Stimulated activated CD4-positive, alpha-beta T cell treated with anti-CD3 and anti-CD28 coated beads, Interleukin-1b, Interleukin-23, amount 100 ng/mL, for 1 hour (primary cell): ENCODE results near the gene ERICH4.
"Not testable (repeated sequence)": the region's sequence is repeated elsewhere in the genome, so short reads cannot be mapped to it uniquely, and the experiment has no call there.

Source experiments
- DNase-seq, 2 donors: peaks; one replicate each; pipeline ENCODE4 v3.0.0-alpha.2; 2020; ENCODE audit warnings: low read depth in 2 of 2

The ERICH4 gene

GRCh38 chr19:41435376-41435775 is 7.6 kb upstream of the ERICH4 start:
- not testable (repeated sequence) for DNase-seq

GRCh38 chr19:41435936-41436673 is 6.9 kb upstream of the ERICH4 start:
- DNase-seq = no peak

- no peak for DNase-seq
Observed at GRCh38 chr19:41436674-41436951, 6.3 kb upstream of the ERICH4 start.

- no peak for DNase-seq
Observed at GRCh38 chr19:41437944-41438574, 4.9 kb upstream of the ERICH4 start.

DNA sequence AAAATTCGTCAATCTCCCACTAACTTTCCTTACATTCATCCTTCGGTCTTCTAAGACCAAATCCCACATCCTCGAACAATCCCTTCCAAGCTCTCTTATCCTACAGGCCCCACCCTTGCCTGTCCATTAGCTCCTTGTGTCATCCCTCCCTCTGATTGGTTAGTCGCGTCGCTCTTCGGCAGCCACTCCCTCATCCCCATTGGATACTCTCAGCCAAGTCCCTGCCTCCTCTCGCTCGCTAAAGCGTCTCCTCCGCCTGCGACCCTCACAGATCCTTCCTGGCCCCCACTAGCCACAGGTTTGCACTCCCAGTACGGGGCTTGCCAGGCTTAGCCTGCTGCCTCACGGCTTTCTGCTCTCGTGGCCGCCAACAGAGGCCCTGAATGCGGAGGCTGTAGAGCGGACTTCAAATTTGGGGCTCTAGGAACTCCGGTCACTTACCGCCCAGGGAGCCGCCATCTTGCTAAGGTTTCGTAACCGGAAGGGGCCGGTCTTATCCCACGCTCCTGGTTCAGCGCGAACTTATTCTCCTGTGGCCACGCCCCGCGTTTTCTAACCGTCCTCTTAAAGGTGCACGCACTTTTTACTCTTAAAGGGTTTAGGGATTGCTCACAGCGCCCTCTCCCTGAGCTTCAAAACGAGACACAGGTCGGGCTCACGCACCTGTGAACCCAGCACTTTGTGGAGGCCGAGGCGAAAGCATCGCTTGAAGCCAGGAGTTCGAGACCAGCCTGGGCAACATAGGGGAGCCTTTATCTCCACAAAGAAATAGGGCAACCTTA is 3.3 kb upstream of the ERICH4 start, which contains the start of gene DMAC2:
Gene DMAC2, minus strand, starts transcription at position 472 of the 782 bp plus-strand sequence. Its CDS starts 13 bp downstream, at position 459.
- peak; percentile 79 to 81 for DNase-seq

DNA sequence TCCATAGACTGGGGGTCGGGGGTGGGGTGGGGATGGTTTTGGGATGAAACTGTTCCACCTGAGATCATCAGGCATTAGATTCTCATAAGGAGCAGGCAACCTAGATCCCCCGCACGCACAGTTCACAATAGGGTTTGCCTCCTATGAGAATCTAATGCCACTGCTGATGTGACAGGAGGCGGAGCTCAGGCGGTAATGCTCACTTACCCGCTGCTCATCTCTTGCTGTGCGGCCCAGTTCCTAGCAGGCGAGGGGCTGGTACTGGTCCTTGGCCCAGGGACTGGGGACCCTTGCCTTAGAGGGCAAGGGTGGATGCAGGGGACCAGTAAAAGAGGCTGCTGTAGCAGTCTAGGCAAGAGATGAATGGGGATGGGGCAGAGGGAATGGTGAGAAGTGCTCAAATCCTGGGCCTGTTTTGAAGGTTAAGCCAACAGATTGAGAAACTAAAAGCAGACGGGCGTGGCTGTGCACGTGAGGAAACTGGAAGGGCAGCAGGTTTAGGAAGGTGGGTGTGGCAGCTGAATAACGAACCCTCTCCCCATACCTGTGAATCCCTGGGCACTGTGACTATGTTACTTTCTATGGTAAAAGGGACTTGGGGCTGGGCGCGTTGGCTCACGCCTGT is 1.5 kb upstream of the ERICH4 start:
- DNase-seq = no peak

DNA sequence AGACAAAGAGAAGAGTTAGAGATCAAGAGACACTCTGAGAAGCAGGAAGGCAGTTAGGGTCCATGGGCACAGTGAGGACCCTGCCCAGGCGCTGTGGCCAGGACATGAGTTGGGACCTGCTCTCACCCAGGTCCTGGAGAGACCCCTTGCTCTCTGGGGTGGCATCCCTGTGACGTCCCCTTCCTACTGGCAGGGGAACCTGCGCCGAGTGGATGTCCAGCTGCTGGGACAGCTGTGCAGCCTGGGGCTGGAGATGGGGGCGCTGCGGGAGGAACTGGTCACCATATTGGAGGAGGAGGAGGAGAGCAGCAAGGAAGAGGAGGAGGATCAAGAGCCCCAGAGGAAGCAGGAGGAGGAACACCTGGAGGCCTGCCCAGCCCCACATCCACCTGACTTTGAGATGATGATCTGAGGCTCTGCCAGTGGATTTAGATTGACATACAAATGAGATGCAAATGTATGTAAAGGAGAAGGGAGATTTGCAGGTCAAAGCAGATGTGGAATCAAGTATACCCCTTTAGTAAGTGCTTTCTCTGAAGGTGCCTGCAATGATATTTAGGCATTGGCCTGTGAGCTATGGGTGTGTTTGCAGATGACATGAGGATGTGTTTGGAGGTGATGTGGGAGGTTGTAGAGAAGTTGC is 978 bp downstream of the ERICH4 start:
- no peak for DNase-seq

DNA sequence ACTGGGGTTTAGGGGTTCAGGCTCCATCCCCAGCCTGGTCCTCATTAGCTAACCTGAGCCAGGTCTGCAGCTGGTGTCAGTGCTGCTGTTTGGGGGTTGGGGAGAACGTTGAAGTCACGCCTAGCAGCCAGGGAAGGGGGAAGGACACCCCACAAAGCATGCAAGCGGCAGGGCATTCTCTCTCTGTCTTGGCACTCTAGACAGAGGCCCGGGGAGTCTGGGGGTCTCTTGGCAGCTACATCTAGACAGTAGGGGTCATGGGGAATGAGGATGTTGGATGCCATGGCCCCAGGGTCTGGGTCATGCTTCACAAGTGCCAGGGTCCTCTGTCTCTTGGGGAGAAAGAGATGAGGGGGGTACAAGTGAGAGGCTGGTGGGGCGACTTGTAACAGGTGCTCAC is 2.6 kb downstream of the ERICH4 start:
- DNase-seq = no peak

- no peak for DNase-seq
Observed at GRCh38 chr19:41447732-41448332, 4.9 kb downstream of the ERICH4 start.

GRCh38 chr19:41449079-41449864 is 6.3 kb downstream of the ERICH4 start:
- DNase-seq = peak; percentile 45 to 51

DNA sequence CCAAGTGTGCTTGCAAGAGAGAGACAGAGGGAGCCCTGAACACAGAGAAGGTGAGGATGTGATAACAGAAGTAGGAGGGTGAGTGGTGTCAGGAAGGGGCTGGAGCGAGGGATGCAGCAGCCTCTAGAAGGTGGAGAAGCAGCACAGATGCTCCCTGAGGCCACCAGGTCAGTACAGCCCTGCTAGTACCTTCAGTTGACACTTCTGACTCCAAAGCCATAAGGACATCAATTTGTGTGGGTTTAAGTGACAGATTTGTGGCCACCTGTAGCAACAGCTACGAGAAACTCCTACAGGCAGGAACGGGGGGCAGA is 6.9 kb downstream of the ERICH4 start:
- no peak for DNase-seq

DNA sequence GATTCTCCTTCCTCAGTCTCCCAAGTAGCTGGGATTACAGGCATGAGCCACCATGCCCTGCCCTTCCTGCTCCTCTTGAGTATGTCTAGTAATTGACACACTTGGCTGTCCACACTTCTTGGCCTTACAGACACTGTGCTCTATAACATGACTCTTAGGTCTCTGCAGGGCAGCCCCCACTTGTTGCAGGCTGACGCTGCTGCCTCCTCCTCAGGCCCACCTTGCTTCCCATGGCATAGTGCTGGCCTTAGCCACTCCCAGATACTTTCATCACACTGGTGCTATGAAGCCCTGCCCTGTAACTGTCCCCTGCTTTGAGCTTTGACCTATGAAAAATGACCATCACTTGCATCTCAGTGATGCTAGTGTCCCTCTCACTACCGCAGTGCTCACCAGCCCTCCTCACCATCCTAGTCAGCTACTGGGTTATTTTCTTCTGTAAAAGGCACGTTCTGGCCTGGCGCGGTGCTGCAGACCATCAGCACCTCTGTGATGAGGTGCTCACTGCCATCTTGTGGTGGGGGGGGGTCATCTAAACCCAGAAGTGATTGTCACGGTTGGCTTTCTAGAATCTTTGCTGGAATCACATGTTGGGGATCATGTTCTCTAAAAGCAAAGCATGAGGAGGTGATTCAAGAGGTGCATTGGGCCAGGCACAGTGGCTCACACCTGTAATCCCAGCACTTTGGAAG is 9.8 kb downstream of the ERICH4 start:
- DNase-seq = no peak

GRCh38 chr19:41455936-41456335 is 13.0 kb downstream of the ERICH4 start:
- no peak for DNase-seq

DNA sequence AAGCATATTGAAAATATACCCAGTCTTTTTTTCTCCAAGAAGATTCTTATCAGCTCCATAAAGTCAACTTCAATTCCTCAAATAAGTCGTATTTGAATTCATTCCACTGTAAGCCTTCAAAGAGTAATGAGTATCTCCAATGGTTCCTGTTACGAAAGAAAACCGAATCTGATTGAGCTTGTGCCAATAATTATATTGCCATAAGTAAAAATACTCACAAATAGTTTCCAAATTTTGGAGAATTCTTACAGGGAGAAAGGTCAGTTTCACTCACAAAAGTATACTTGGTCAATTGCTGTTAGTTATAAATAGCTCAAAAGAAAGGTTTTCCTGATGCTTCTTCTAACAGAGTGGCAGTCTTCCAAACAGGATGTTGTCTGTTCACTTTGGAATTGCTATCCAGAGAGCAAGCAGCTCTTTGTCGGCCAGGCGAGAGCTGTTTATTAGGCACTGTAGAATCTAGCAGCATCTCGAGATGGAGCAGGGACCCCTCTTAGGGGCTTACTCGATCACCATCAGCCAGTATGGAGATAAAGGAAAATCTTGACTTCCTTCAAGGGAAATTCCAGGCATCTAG is 13.5 kb downstream of the ERICH4 start:
- no peak for DNase-seq

- DNase-seq = no peak
Observed at GRCh38 chr19:41457241-41457640, 14.3 kb downstream of the ERICH4 start.

- no peak for DNase-seq
Observed at GRCh38 chr19:41462497-41462896, 19.5 kb downstream of the ERICH4 start.

GRCh38 chr19:41463257-41464256 is 20.6 kb downstream of the ERICH4 start:
- not testable (repeated sequence) for DNase-seq

- DNase-seq = no peak
Observed at GRCh38 chr19:41476583-41476982, 33.6 kb downstream of the ERICH4 start.

GRCh38 chr19:41478171-41478570 is 35.2 kb downstream of the ERICH4 start:
- no peak for DNase-seq
